HCT116 (cell line): Measurements from ENCODE around the gene PHOSPHO1. TPM values are rescaled to one million over a fixed set of nuclear protein-coding genes. Genes with fewer than 3 reads are reported as not detected.

Source experiments
- ATAC-seq: fragments of 200-7000 bp; cut with Tn5 transposase; 2 replicates; pipeline ENCODE4 v1.9.1; 2020; ENCODE audit warnings: mild to moderate bottlenecking, moderate library complexity
- BruUV-seq: library from RNA; stranded (reverse); fragments of 400-500 nt; replicated peaks from 2 replicates; lab custom pipeline; 2021; lab: Mats Ljungman, UMichigan
- CTCF ChIA-PET: fragments of 300-600 bp; sonication (Branson Sonifier 250); formaldehyde crosslinking; loops from one replicate; lab custom pipeline; 2021; ENCODE audit warnings: antibody characterized with exemption; lab: Charles Lee
- POLR2A ChIA-PET: fragments of 300-600, 350-600 bp; sonication (Branson Sonifier 250); formaldehyde crosslinking; loops from one replicate; lab custom pipeline; 2021; ENCODE audit warnings: antibody characterized with exemption; lab: Charles Lee
- RAD21 ChIA-PET, 2 experiments: fragments of 300-600 bp; sonication (Branson Sonifier 250); formaldehyde crosslinking; loops; one replicate each; lab custom pipeline; 2023; ENCODE audit warnings: low total read pairs in 2 of 2; ENCODE audit not compliant: uncharacterized antibody in 2 of 2, unreplicated experiment in 2 of 2, low non-redundant PET in 1 of 2; lab: Charles Lee
- DNase-seq: peaks from one replicate; pipeline ENCODE4 v3.0.0-alpha.2; 2010; ENCODE audit warnings: low read depth, low spot score
- H2AFZ ChIP-seq: fragments of 200-600 bp; shearing (Covaris generic), sonication (generic); 2 replicates; pipeline ENCODE4 v1.6.1; 2017; ENCODE audit warnings: low read depth, mixed run types, mixed read lengths, antibody characterized with exemption, low read length; ENCODE audit not compliant: poor library complexity, severe bottlenecking
- H3K27ac ChIP-seq: 2 replicates; pipeline ENCODE4 v1.5.1; 2012; ENCODE audit warnings: low read depth, low read length
- H3K27me3 ChIP-seq: fragments of 200-600 bp; sonication (generic); 2 replicates; pipeline ENCODE4 v1.6.1; 2016; ENCODE audit warnings: mixed run types, low read length, mixed read lengths; ENCODE audit not compliant: insufficient read depth
- H3K36me3 ChIP-seq, 2 experiments: fragments of 200-500 bp in 1 of 2; fragments of 200-600 bp in 1 of 2; sonication (Bioruptor generic) in 1 of 2; sonication (generic) in 1 of 2; 2 replicates each; pipeline versions ENCODE4 v1.5.1 to v1.6.1; 2014 to 2016; ENCODE audit warnings: low read length in 2 of 2, inconsistent platforms in 1 of 2, mixed read lengths in 1 of 2, mixed run types in 1 of 2; ENCODE audit not compliant: insufficient read depth in 2 of 2, control insufficient read depth in 1 of 2
- H3K4me1 ChIP-seq, 2 experiments: fragments of 200-600 bp in 1 of 2; sonication (generic) in 1 of 2; 2 replicates each; pipeline versions ENCODE4 v1.5.1 to v1.6.1; 2012 to 2017; ENCODE audit warnings: low read length in 2 of 2, inconsistent platforms in 1 of 2, mild to moderate bottlenecking in 1 of 2, mixed read lengths in 1 of 2, mixed run types in 1 of 2, moderate library complexity in 1 of 2; ENCODE audit not compliant: insufficient read depth in 2 of 2, control insufficient read depth in 1 of 2
- H3K4me2 ChIP-seq: fragments of 200-600 bp; sonication (generic); 2 replicates; pipeline ENCODE4 v1.6.1; 2017; ENCODE audit warnings: mixed run types, low read length, mixed read lengths
- H3K4me3 ChIP-seq, 2 experiments: fragments of 200-600 bp in 1 of 2; sonication (generic) in 1 of 2; replicated peaks in 1 of 2; 2 replicates each; pipeline ENCODE4 v1.5.1; 2011 to 2016; ENCODE audit warnings: low read length in 2 of 2, control low read depth in 1 of 2, low read depth in 1 of 2, mild to moderate bottlenecking in 1 of 2, mixed read lengths in 1 of 2, mixed run types in 1 of 2
- H3K79me2 ChIP-seq: fragments of 200-600 bp; sonication (generic); 2 replicates; pipeline ENCODE4 v1.6.1; 2017; ENCODE audit warnings: mild to moderate bottlenecking, mixed run types, low read length, moderate library complexity, mixed read lengths; ENCODE audit not compliant: insufficient read depth
- H3K9ac ChIP-seq: fragments of 200-600 bp; sonication (generic); 2 replicates; pipeline ENCODE4 v1.6.1; 2016; ENCODE audit warnings: low read length, mixed read lengths
- H3K9me2 ChIP-seq: fragments of 200-600 bp; sonication (generic), shearing (Covaris generic); 2 replicates; pipeline ENCODE4 v1.6.1; 2017; ENCODE audit warnings: mixed run types, mild to moderate bottlenecking, moderate library complexity; ENCODE audit not compliant: insufficient read depth
- H3K9me3 ChIP-seq, 2 experiments: fragments of 200-500 bp in 1 of 2; fragments of 200-600 bp in 1 of 2; sonication (Bioruptor generic) in 1 of 2; sonication (generic) in 1 of 2; 2 replicates each; pipeline ENCODE4 v1.6.1; 2014 to 2017; ENCODE audit warnings: low read length in 2 of 2, mixed read lengths in 2 of 2, inconsistent platforms in 1 of 2, low read depth in 1 of 2, mild to moderate bottlenecking in 1 of 2, mixed run types in 1 of 2, moderate library complexity in 1 of 2; ENCODE audit not compliant: control insufficient read depth in 1 of 2, insufficient read depth in 1 of 2
- H4K20me1 ChIP-seq: fragments of 200-600 bp; sonication (generic), shearing (Covaris generic); 2 replicates; pipeline ENCODE4 v1.6.1; 2017; ENCODE audit warnings: mixed run types, mild to moderate bottlenecking, moderate library complexity; ENCODE audit not compliant: insufficient read depth
- CEBPB ChIP-seq: IDR thresholded peaks from 2 replicates; pipeline ENCODE4 v1.6.1; 2012; ENCODE audit warnings: low read depth
- EZH2 ChIP-seq: fragments of 200-600 bp; sonication (generic); IDR thresholded peaks from 2 replicates; pipeline ENCODE4 v1.6.1; 2017; ENCODE audit warnings: antibody characterized with exemption, mixed run types
- FOSL1 ChIP-seq: IDR thresholded peaks from 2 replicates; pipeline ENCODE4 v1.6.1; 2012; ENCODE audit warnings: low read depth
- JUND ChIP-seq: IDR thresholded peaks from 2 replicates; pipeline ENCODE4 v1.6.1; 2012
- RAD21 ChIP-seq: IDR thresholded peaks from 2 replicates; pipeline ENCODE4 v1.6.1; 2012; ENCODE audit warnings: low read depth, mild to moderate bottlenecking
- SRF ChIP-seq: IDR thresholded peaks from 2 replicates; pipeline ENCODE4 v1.6.1; 2012; ENCODE audit warnings: low read depth
- ZNF274 ChIP-seq: fragments of 200-500 bp; sonication (Bioruptor generic); IDR thresholded peaks from 2 replicates; pipeline ENCODE4 v1.6.1; 2014; ENCODE audit warnings: mild to moderate bottlenecking, low read depth, low read length, inconsistent platforms
- intact Hi-C: fragments of 100-400 bp; cut with micrococcal nuclease; formaldehyde crosslinking; loops from 2 replicates; pipeline ENCODE4 v1.10.0; 2022
- total RNA-seq: library from RNA; stranded (reverse); gene quantifications from one replicate; pipeline ENCODE4 v1.2.1, GENCODE V29; 2021; ENCODE audit not compliant: unreplicated experiment
- TF ChIP-seq, protein P1 (sequence below), 3 experiments: fragments of 200-600 bp in 1 of 3; sonication (generic) in 1 of 3; IDR thresholded peaks in 2 of 3; conservative IDR thresholded peaks in 1 of 3; 2 replicates each; pipeline ENCODE4 v1.5.1; 2012 to 2017; ENCODE audit warnings: low read depth in 2 of 3, low read length in 2 of 3, antibody characterized with exemption in 1 of 3, borderline replicate concordance in 1 of 3, control low read depth in 1 of 3, mild to moderate bottlenecking in 1 of 3, mixed read lengths in 1 of 3, mixed run types in 1 of 3, moderate library complexity in 1 of 3; ENCODE audit not compliant: insufficient read depth in 1 of 3
- TF ChIP-seq, protein P2 (sequence below): IDR thresholded peaks from 2 replicates; pipeline ENCODE4 v1.6.1; 2012
- TF ChIP-seq, protein P3 (sequence below): IDR thresholded peaks from 2 replicates; pipeline ENCODE4 v1.6.1; 2011; ENCODE audit warnings: mild to moderate bottlenecking, low read length, moderate library complexity; ENCODE audit not compliant: insufficient replicate concordance; ENCODE audit errors: extremely low read depth

Gene PHOSPHO1
- total RNA-seq, 1 experiment from 2014 or later: 3.0 TPM

DNA sequence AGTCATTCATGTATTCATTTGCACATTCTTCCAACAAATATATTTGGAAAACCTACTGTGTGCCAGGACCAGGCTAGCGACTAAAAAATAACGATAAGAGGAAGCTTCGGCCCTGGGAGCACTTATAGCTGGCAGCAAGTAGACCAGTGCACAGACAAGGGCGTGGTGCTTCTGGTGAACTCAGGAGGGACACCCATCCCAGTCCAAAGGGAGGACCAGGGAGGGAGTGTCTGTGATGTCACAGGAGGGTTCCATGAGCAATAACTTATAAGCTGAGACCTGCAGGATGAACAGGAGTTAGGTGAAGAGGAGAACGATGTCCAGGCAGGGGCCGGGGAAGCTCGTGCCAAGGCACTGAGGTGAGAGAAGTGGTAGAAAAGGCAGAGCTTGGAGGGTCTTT, 17.4 kb upstream of the PHOSPHO1 start (continued):
- TF ChIP-seq, protein P1, sequence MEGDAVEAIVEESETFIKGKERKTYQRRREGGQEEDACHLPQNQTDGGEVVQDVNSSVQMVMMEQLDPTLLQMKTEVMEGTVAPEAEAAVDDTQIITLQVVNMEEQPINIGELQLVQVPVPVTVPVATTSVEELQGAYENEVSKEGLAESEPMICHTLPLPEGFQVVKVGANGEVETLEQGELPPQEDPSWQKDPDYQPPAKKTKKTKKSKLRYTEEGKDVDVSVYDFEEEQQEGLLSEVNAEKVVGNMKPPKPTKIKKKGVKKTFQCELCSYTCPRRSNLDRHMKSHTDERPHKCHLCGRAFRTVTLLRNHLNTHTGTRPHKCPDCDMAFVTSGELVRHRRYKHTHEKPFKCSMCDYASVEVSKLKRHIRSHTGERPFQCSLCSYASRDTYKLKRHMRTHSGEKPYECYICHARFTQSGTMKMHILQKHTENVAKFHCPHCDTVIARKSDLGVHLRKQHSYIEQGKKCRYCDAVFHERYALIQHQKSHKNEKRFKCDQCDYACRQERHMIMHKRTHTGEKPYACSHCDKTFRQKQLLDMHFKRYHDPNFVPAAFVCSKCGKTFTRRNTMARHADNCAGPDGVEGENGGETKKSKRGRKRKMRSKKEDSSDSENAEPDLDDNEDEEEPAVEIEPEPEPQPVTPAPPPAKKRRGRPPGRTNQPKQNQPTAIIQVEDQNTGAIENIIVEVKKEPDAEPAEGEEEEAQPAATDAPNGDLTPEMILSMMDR (IDR thresholded peaks at IDR 0.05 in 2 of 3, conservative IDR thresholded peaks at IDR 0.05 in 1 of 3; ENCODE audit: borderline replicate concordance in 1 of 3, insufficient read depth in 1 of 3, low read depth in 2 of 3, low read length in 2 of 3): no peak
- TF ChIP-seq SRF: no peak

DNA sequence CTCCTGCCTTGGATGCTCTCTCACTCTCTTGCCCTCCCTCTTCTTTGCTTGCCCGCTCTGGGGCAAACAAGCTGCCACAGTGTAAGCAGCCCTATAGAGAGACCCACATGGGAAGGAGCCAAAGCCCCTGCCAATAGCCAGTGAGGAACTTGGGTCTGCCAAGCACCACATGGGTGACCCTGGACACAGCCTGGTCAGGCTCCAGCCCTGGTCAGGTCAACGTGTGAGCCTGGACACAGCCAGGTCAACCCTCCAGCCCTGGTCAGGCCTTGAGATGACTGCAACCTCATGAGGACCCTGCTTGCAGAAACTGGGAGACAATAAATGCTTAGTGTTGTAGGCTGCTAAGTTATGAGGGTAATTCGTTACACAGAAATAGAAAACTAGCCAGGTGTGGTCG, 14.3 kb upstream of the PHOSPHO1 start:
- intact Hi-C loops: no loop called here
- POLR2A ChIA-PET: no interaction called here
- H3K27me3 ChIP-seq: no peaks in the 10 kb centered on the region
- no peaks in the 10 kb centered on the region for H3K9me2 ChIP-seq
- no peak overlapping the region for H3K4me2 ChIP-seq
- no peak overlapping the region for H3K9ac ChIP-seq
- no peak overlapping the region for H3K4me3 ChIP-seq
- no peak for ATAC-seq
- peaks cover 10 to 17% of the 10 kb centered on the region in 2 experiments for H3K4me1 ChIP-seq
- CTCF ChIA-PET: no interaction called here
- no peak overlapping the region for H3K27ac ChIP-seq
- TF ChIP-seq, protein P2, sequence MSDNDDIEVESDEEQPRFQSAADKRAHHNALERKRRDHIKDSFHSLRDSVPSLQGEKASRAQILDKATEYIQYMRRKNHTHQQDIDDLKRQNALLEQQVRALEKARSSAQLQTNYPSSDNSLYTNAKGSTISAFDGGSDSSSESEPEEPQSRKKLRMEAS: no peak
- TF ChIP-seq CEBPB (no peak), JUND (no peak), EZH2 (no peak), FOSL1 (no peak), RAD21 (no peak), ZNF274 (no peak)
- TF ChIP-seq, protein P3, sequence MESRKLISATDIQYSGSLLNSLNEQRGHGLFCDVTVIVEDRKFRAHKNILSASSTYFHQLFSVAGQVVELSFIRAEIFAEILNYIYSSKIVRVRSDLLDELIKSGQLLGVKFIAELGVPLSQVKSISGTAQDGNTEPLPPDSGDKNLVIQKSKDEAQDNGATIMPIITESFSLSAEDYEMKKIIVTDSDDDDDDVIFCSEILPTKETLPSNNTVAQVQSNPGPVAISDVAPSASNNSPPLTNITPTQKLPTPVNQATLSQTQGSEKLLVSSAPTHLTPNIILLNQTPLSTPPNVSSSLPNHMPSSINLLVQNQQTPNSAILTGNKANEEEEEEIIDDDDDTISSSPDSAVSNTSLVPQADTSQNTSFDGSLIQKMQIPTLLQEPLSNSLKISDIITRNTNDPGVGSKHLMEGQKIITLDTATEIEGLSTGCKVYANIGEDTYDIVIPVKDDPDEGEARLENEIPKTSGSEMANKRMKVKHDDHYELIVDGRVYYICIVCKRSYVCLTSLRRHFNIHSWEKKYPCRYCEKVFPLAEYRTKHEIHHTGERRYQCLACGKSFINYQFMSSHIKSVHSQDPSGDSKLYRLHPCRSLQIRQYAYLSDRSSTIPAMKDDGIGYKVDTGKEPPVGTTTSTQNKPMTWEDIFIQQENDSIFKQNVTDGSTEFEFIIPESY: no peak
- no peaks in the 10 kb centered on the region for H3K36me3 ChIP-seq
- DNase-seq: no peak
- no peaks in the 10 kb centered on the region for H3K9me3 ChIP-seq
- H3K79me2 ChIP-seq: no peaks in the 10 kb centered on the region
- H2AFZ ChIP-seq: no peak overlapping the region
- RAD21 ChIA-PET: no interaction called here
- BruUV-seq: no TSS peak
- H4K20me1 ChIP-seq: no peaks in the 10 kb centered on the region
